Skeletal muscle tissue (tissue), 4 donors: Measurements from ENCODE around the gene KCTD16. TPM values are rescaled to one million over a fixed set of nuclear protein-coding genes. Genes with fewer than 3 reads are reported as not detected.

Experiments
- H3K27ac ChIP-seq: one replicate; pipeline ENCODE4 v1.7.0; 2013; ENCODE audit warnings: mild to moderate bottlenecking, low read depth, low read length, inconsistent platforms
- H3K27me3 ChIP-seq, 3 donors: one replicate each; pipeline ENCODE4 v1.7.0; 2013; ENCODE audit warnings: low read length in 3 of 3; ENCODE audit not compliant: control insufficient read depth in 3 of 3, insufficient read depth in 3 of 3
- H3K36me3 ChIP-seq, 3 donors: one replicate each; pipeline ENCODE4 v1.7.0; 2013; ENCODE audit warnings: low read length in 3 of 3; ENCODE audit not compliant: control insufficient read depth in 3 of 3, insufficient read depth in 3 of 3
- H3K4me1 ChIP-seq, 3 donors: one replicate each; pipeline ENCODE4 v1.7.0; 2013; ENCODE audit warnings: low read length in 3 of 3, mild to moderate bottlenecking in 3 of 3; ENCODE audit not compliant: control insufficient read depth in 3 of 3, insufficient read depth in 3 of 3
- H3K4me3 ChIP-seq, 3 donors: one replicate each; pipeline ENCODE4 v1.7.0; 2013; ENCODE audit warnings: low read length in 3 of 3
- H3K9ac ChIP-seq, 3 donors: one replicate each; pipeline ENCODE4 v1.7.0; 2013; ENCODE audit warnings: low read length in 3 of 3, mild to moderate bottlenecking in 3 of 3, moderate library complexity in 2 of 3, low read depth in 1 of 3
- H3K9me3 ChIP-seq, 3 donors: one replicate each; pipeline ENCODE4 v1.7.0; 2013; ENCODE audit warnings: low read length in 3 of 3; ENCODE audit not compliant: control insufficient read depth in 3 of 3
- total RNA-seq: library from RNA; depleted of rRNA; stranded (reverse); fragments of >200 nt; gene quantifications from one replicate; pipeline ENCODE4 v1.2.3, GENCODE V29; 2014
- donor health status: Osteomylitis.

The KCTD16 gene
- total RNA-seq, 1 donor from 2014 or later: under 0.01 TPM

DNA sequence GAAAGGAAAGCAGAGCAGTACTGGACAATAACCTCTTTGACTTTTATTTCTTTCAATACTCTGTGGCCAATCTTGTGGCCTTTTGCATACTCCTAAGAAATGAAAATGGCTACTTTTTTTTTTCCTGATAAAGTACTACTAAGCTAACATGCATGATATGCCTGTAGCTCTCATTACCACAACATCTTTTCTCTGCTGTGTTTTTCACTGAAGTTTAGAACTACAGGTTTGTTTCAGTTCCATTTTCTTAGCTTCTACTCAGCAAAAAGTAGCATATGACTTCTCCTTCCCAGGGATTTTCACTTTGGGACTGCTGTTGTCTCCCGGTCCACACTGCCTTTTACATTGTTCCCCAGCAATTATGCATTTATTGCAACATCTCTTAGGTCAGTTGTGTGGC is 204.0 kb downstream of the KCTD16 start:
- H3K36me3 ChIP-seq: no peaks in the 10 kb centered on the region
- H3K27me3 ChIP-seq: no peaks in the 10 kb centered on the region
- H3K9me3 ChIP-seq: no peaks in the 10 kb centered on the region
- no peak overlapping the region for H3K27ac ChIP-seq
- no peaks in the 10 kb centered on the region for H3K4me1 ChIP-seq
- no peak overlapping the region for H3K9ac ChIP-seq
- H3K4me3 ChIP-seq: no peak overlapping the region

DNA sequence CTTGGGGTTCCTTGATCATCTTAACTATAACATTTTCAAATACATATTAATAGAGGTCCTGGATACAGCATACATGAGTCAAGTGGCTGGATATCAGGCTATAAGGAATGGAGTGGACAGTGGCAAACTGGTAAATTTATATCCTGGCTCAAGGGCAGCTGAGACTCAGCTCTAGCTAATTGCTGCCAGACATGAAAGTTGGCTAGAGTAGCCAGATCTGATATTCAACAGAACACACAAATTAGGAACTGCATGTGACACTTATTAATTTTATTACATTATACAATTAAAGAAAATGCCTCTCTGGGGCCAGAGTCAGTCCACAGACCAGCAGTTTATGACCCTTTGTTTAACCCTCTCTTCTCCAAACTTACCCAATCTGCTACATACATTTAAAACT is 206.5 kb downstream of the KCTD16 start:
- Histone ChIP-seq H3K9ac (no peak overlapping the region), H3K9me3 (no peaks in the 10 kb centered on the region), H3K4me1 (no peaks in the 10 kb centered on the region), H3K4me3 (no peak overlapping the region), H3K27ac (no peak overlapping the region), H3K27me3 (no peaks in the 10 kb centered on the region), H3K36me3 (no peaks in the 10 kb centered on the region)

DNA sequence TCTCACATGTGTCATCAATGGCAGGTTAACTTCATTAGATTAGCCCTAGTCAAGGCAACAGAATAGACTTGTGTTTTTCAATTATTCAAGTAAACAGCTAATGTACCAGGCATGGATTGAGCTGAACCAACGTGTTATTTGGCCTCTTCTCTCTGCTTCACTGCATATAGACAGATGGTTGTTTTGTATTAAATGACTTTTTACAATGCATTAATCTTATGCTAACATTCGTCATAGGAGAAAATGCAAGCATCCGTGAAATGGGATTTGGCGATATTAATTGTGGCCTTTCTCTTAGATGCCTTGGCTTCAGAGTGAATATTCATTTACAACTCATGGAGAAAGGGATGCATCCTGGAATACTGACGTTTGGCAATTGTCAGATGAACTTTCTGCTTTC is 208.0 kb downstream of the KCTD16 start:
- Histone ChIP-seq H3K9me3 (no peaks in the 10 kb centered on the region), H3K4me3 (no peak overlapping the region), H3K27ac (no peak overlapping the region), H3K9ac (no peak overlapping the region), H3K27me3 (no peaks in the 10 kb centered on the region), H3K36me3 (no peaks in the 10 kb centered on the region), H3K4me1 (no peaks in the 10 kb centered on the region)

DNA sequence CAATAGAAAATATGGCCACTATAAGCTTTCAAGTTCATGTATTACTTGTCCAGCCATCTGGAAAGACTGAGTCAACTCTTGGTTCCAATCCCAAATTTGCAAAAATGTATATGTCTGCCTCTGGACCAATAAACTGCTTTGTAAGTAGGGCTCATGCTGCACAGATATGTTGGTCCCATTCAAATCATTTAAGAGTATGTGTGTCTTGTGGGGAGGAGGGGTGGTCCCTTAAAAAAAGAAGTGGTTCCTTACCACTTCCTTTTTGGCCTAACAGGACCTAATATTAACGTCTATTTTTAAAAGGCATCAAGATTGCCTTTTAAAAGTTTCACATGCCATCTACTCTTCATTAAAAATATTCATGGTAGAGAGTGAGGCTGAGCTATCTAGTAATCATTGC is 214.9 kb downstream of the KCTD16 start:
- Histone ChIP-seq H3K9ac (no peak overlapping the region), H3K4me1 (no peaks in the 10 kb centered on the region), H3K36me3 (no peaks in the 10 kb centered on the region)

DNA sequence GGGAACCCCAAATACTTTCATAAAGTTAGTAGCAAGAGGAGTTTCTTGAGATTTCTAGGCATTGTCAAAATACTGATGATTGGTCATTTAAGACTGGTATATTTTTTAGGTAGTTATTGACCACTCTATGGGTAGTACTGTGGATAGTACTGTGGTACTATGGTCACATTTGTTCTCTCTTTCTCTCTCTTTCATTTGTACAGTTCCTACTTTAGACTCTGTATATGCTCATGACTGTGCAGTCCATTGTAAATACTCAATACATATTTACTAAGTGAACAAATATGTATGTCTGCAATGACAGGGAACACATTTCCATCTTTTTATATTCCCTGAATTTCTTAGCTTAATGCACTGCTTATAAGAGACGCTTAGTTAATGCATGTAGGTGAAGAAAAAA is 215.6 kb downstream of the KCTD16 start:
- Histone ChIP-seq H3K9me3 (no peaks in the 10 kb centered on the region), H3K27me3 (peaks cover 0 to 2% (median 0%) of the 10 kb centered on the region in 3 donors), H3K4me1 (no peaks in the 10 kb centered on the region), H3K4me3 (no peak overlapping the region), H3K36me3 (no peaks in the 10 kb centered on the region), H3K9ac (no peak overlapping the region), H3K27ac (no peak overlapping the region)

More for the DNA sequence above, 214.9 kb downstream of the KCTD16 start:
- Histone ChIP-seq H3K27ac (no peak overlapping the region), H3K27me3 (no peaks in the 10 kb centered on the region), H3K4me3 (no peak overlapping the region), H3K9me3 (no peaks in the 10 kb centered on the region)

DNA sequence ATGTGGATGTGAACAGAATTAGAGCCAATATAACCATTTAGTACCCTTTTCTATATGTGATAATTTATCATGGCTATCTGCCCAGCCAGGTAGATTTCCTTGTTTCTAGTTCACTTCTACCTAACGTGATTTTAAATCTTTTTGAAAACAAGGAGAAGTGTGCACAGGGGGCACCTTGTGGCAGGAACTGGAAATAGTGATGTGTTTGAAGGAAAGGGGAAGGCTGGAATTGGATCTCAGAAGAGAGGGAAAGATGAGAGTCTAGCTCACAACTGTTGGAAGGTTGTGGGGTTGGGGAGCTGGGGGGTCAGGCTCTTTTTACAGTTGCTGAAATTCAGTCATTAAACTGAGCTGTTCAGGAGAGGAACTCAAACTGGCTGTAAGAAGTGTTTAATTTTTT is 219.5 kb downstream of the KCTD16 start:
- Histone ChIP-seq H3K27me3 (peaks cover 0 to 2% (median 0%) of the 10 kb centered on the region in 3 donors), H3K4me1 (no peaks in the 10 kb centered on the region), H3K9ac (no peak overlapping the region), H3K36me3 (no peaks in the 10 kb centered on the region), H3K9me3 (no peaks in the 10 kb centered on the region), H3K4me3 (no peak overlapping the region), H3K27ac (no peak overlapping the region)

DNA sequence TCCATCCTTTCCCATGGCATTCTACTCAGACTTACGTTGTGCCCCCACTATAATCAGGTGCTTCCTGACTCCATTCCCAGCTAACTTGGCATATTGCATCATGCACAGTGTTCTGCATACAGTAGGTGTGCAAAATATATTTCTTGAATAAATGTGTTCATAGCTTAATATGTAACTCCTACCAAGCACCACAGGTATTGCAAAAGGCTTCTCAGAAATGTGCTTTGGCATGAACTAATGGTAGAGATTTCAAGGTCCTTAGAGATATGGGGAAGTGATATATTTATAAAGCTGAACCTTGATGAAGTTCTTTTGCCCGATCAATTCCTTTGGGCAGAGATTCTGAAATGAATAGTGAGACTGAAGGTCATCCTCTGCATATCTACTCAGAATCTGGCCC is 220.4 kb downstream of the KCTD16 start:
- Histone ChIP-seq H3K4me1 (no peaks in the 10 kb centered on the region), H3K9ac (no peak overlapping the region), H3K4me3 (no peak overlapping the region), H3K27me3 (peaks cover 0 to 2% (median 0%) of the 10 kb centered on the region in 3 donors), H3K36me3 (no peaks in the 10 kb centered on the region), H3K9me3 (no peaks in the 10 kb centered on the region), H3K27ac (no peak overlapping the region)

DNA sequence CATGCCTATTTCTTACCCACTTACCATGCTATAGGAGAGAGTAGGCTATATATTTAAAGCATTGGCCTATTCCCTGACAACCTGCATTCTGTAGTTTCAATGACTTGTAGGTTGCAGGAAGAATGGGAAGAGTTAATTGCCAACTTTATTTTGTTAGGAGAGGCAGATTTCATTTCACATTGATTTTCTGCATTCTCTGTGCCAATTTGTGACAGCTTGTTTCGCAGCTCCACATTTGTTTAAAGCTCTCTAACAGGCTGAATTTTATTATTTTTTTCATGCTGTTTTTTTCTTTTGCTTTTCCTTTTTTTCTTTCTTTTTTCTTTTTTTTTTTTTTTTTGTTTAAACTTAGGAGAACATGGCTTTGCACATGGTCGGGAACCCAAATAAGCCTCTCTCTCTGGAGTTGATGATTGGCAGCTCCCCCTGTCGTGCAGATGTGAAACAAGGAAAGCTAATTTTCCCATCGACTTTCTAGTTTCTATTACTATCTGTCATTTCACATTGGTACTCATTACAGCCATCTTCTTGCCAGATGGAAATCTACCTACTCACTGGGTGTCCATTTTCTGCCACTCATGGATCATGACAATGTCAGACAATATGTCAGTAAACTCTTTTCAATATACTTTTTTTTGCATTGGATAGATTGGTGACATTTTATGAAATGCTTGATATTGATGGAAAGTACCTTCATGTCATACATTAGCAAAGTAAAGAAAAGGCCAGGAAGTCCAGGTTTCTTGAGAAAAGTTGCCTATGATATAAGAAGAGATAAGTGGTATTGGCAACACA is 223.2 kb downstream of the KCTD16 start:
- Histone ChIP-seq H3K36me3 (no peaks in the 10 kb centered on the region), H3K9me3 (no peaks in the 10 kb centered on the region), H3K27ac (no peak overlapping the region), H3K9ac (no peak overlapping the region), H3K4me1 (no peaks in the 10 kb centered on the region), H3K4me3 (no peak overlapping the region), H3K27me3 (peaks cover 0 to 2% (median 0%) of the 10 kb centered on the region in 3 donors)

DNA sequence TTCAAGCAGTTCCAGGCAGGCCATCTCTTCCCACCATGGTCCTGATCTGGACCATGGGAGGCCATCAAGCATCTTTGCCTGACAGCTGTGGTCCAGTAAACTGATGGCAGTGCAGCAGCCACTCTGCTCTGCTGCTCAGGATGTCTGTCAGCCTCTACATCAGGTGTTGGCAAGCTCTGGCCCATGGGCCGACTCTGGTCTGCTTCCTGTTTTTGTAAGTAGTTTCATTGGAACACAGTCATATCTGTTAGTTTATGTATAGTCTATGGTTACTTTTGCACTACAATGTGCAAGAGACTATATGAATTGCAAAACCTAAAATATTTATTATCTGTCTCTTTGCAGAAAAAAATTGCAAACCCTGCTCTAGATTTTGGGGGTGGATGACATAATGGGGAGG is 225.0 kb downstream of the KCTD16 start:
- H3K27me3 ChIP-seq: peaks cover 0 to 2% (median 0%) of the 10 kb centered on the region in 3 donors
- H3K4me1 ChIP-seq: no peaks in the 10 kb centered on the region
- H3K27ac ChIP-seq: no peak overlapping the region
- H3K9ac ChIP-seq: no peak overlapping the region
- no peak overlapping the region for H3K4me3 ChIP-seq
- H3K36me3 ChIP-seq: no peaks in the 10 kb centered on the region
- H3K9me3 ChIP-seq: no peaks in the 10 kb centered on the region

DNA sequence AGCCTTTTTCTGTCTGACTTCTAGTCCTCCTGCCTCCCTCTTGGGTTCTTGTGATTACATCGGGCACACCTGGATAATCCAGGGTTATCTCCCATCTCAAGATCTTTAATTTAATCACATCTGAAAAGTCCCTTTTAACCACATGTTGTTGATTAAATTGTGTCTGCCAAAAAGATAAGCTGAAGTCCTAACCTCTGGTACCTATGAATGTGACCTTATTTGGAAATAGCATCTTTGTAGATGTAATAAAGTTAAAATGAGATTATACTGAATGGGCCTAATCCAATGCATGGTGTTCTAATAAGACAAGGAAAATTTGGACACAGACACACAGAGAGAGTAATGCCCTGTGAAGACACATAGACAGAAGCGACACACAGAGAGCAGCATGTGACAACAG is 232.4 kb downstream of the KCTD16 start:
- H3K36me3 ChIP-seq: no peaks in the 10 kb centered on the region
- H3K4me3 ChIP-seq: no peak overlapping the region
- H3K27me3 ChIP-seq: no peaks in the 10 kb centered on the region
- H3K9ac ChIP-seq: no peak overlapping the region
- no peaks in the 10 kb centered on the region for H3K9me3 ChIP-seq
- H3K4me1 ChIP-seq: no peaks in the 10 kb centered on the region
- H3K27ac ChIP-seq: no peak overlapping the region
